ENCODE results near the gene PPFIA2.
A peak's percentile ranks its signal among the peaks of the same experiment; 100 is the strongest.
"Not testable (repeated sequence)": the region's sequence is repeated elsewhere in the genome, so short reads cannot be mapped to it uniquely, and the experiment has no call there.

PPFIA2 gene

GRCh38 chr12:81683881-81684280 is 75.3 kb downstream of the PPFIA2 start:
- no peak overlapping the region for H3K4me3 ChIP-seq (ENCODE audit: low read depth, low read length)
- no peak for DNase-seq (ENCODE audit: low read depth)
- TF ChIP-seq CTCF (IDR thresholded peaks at IDR 0.05; ENCODE audit: control insufficient read depth, extremely low read depth, insufficient read depth): no peak

GRCh38 chr12:81679614-81680013 is 79.5 kb downstream of the PPFIA2 start:
- no peak overlapping the region for H3K4me3 ChIP-seq (ENCODE audit: low read depth, low read length)
- no peak for TF ChIP-seq CTCF (IDR thresholded peaks at IDR 0.05; ENCODE audit: control insufficient read depth, extremely low read depth, insufficient read depth)
- DNase-seq (ENCODE audit: low read depth): peak; percentile 63

- TF ChIP-seq CTCF (IDR thresholded peaks at IDR 0.05; ENCODE audit: control insufficient read depth, extremely low read depth, insufficient read depth): no peak
- H3K4me3 ChIP-seq (ENCODE audit: low read depth, low read length): no peak overlapping the region
- no peak for DNase-seq (ENCODE audit: low read depth)
Observed at GRCh38 chr12:81670759-81671158, 88.4 kb downstream of the PPFIA2 start.

- no peak for TF ChIP-seq CTCF (IDR thresholded peaks at IDR 0.05; ENCODE audit: control insufficient read depth, extremely low read depth, insufficient read depth)
- no peak overlapping the region for H3K4me3 ChIP-seq (ENCODE audit: low read depth, low read length)
- DNase-seq (ENCODE audit: low read depth): no peak
Observed at GRCh38 chr12:81668475-81668874, 90.7 kb downstream of the PPFIA2 start.

- H3K4me3 ChIP-seq (ENCODE audit: low read depth, low read length); DNase-seq (ENCODE audit: low read depth): not testable (repeated sequence)
Observed at GRCh38 chr12:81659310-81659709, 99.8 kb downstream of the PPFIA2 start.

GRCh38 chr12:81644503-81644902 is 114.6 kb downstream of the PPFIA2 start:
- DNase-seq (ENCODE audit: low read depth): peak; percentile 44
- H3K4me3 ChIP-seq (ENCODE audit: low read depth, low read length): no peak overlapping the region
- TF ChIP-seq CTCF (IDR thresholded peaks at IDR 0.05; ENCODE audit: control insufficient read depth, extremely low read depth, insufficient read depth): peak; percentile 60

GRCh38 chr12:81639196-81639595 is 120.0 kb downstream of the PPFIA2 start:
- TF ChIP-seq CTCF (IDR thresholded peaks at IDR 0.05; ENCODE audit: control insufficient read depth, extremely low read depth, insufficient read depth): no peak
- DNase-seq (ENCODE audit: low read depth): no peak
- no peak overlapping the region for H3K4me3 ChIP-seq (ENCODE audit: low read depth, low read length)

Measured in LNCaP clone FGC (cell line).